Measurements from ENCODE around the gene SPAG17.

DNA sequence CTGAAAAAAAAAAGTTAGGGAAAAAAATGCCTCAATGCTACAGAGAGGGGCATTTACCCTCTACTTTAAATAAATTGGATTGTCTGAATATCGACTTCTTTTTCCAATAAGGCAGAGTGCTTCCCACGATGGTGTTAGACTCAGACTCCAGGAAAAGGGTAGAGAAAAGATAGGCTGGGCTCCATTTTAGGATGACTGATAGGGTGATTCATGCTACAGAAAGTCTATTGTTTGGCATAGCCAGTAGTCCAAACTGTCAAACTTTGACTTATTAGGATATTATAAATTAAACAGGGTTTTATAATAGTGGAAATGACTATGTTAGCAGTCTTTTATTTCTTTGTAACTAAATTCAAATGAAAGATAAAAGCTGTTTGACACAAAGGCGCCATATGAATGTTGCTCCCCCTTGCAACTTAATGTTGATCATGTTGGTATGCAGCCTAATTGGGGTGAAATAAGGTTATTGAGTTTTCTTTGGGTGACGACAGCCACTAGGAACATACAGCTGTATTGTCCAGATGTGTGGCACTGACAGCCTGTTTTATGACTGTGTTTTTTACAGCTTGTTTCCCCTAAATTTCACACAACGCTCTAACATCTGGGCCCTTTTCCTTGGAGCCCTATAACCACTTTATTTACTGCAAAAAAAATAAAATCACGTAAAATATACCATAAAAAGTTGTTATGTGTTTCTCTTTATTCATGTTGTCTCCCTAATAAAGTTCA is 69.3 kb downstream of the SPAG17 start:
- TF ChIP-seq, protein P1, sequence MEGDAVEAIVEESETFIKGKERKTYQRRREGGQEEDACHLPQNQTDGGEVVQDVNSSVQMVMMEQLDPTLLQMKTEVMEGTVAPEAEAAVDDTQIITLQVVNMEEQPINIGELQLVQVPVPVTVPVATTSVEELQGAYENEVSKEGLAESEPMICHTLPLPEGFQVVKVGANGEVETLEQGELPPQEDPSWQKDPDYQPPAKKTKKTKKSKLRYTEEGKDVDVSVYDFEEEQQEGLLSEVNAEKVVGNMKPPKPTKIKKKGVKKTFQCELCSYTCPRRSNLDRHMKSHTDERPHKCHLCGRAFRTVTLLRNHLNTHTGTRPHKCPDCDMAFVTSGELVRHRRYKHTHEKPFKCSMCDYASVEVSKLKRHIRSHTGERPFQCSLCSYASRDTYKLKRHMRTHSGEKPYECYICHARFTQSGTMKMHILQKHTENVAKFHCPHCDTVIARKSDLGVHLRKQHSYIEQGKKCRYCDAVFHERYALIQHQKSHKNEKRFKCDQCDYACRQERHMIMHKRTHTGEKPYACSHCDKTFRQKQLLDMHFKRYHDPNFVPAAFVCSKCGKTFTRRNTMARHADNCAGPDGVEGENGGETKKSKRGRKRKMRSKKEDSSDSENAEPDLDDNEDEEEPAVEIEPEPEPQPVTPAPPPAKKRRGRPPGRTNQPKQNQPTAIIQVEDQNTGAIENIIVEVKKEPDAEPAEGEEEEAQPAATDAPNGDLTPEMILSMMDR (IDR thresholded peaks at IDR 0.05), result no peak
- no peak for TF ChIP-seq EZH2 (IDR thresholded peaks at IDR 0.05)
- TF ChIP-seq EZH2phosphoT487 (IDR thresholded peaks at IDR 0.05), result no peak
